IPS-11a (cell line): ENCODE data around the gene SV2C.
"Not testable (repeated sequence)": the region's sequence is repeated elsewhere in the genome, so short reads cannot be mapped to it uniquely, and the experiment has no call there.

ENCODE experiments used
- H3K4me3 ChIP-seq: one replicate; pipeline ENCODE4 v1.5.1; 2013; ENCODE audit warnings: low read depth, low read length, control low read depth

Gene SV2C

GRCh38 chr5:76334574-76334973 lies 251.4 kb downstream of the SV2C start:
- no peak overlapping the region for H3K4me3 ChIP-seq

GRCh38 chr5:76335451-76335850 lies 252.3 kb downstream of the SV2C start:
- not testable (repeated sequence) for H3K4me3 ChIP-seq

GRCh38 chr5:76336253-76336809 lies 253.1 kb downstream of the SV2C start:
- H3K4me3 ChIP-seq: not testable (repeated sequence)

DNA sequence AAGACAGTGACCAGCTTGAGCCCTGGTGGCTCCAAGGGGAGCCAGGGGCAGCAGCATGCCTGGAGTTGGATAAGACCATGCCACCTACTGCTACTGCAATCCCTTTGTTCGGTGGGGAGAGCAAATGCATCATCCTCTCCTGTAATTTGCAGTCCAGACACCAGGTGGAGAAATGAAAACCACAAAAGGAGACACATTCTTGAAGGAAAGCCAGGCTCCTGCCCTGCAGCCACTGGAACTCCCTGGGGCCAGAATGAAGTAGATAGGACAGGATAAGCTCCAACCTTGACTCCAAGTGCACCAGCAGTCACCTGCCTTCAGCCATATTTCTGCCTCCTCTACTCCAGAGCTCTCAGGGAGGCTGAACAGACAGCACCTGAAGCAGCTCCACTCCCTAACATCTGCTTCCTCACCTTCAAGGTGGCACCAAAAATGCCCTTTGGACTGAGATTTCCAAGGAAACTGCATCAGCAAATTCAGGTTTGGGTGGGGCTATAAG lies 254.8 kb downstream of the SV2C start:
- H3K4me3 ChIP-seq: no peak overlapping the region

DNA sequence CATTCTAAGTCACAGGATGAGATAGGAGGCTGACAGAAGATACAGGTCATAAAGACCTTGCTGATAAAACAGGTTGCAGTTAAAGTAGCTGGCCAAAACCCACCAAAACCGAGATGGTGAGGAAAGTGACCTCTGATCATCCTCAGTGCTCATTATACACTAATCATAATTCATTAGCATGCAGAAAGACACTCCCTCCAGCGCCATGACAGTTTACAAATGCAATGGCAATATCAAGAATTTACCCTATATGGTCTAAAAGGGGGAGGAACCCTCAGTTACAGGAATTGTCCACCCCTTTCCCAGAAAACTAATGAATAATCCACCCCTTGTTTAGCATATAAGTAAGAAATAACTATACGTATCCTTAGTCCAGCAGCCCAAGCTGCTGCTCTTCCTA lies 256.7 kb downstream of the SV2C start:
- H3K4me3 ChIP-seq: no peak overlapping the region

- no peak overlapping the region for H3K4me3 ChIP-seq
These were observed 258.6 kb downstream of the SV2C start for GRCh38 chr5:76341651-76342334.

DNA sequence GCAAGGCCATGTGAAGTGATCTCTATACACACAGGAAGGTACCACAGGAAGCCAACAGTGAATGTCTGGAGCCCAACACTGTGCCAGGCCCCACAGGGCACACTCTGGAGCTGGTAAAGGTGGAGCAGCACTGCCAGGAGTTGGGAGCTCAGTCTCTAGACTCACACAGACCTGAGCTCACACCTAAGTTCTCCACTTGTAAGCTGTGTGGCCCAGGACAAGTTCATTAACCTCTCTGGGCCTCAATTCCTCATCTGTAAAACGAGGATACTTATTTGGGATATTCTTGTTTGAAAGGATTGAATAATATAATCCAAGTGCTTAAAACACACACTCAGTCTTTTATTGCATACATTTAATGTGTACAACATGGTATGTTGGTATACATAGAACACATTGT lies 259.3 kb downstream of the SV2C start:
- H3K4me3 ChIP-seq: no peak overlapping the region

DNA sequence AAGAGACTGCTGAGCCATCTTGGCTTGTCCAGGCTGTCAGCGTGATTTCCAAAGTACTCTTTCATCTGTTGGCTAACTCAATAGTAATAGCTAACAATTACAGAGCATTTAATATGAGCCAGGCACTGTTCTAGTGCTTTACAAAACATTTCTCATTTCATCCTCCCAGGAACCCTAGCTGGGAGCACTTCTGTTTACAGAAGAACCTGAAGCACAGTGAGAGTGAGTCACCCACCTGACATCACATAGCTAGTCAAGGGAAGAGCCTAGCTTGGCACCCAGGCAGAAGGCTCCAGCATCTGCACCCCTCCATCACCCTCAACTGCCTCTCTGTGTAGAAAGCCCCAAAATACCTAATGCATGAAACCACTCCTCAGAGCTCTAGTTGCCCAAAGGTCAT lies 262.4 kb downstream of the SV2C start:
- H3K4me3 ChIP-seq: no peak overlapping the region

- H3K4me3 ChIP-seq: no peak overlapping the region
These were observed 268.0 kb downstream of the SV2C start for GRCh38 chr5:76351176-76351575.

DNA sequence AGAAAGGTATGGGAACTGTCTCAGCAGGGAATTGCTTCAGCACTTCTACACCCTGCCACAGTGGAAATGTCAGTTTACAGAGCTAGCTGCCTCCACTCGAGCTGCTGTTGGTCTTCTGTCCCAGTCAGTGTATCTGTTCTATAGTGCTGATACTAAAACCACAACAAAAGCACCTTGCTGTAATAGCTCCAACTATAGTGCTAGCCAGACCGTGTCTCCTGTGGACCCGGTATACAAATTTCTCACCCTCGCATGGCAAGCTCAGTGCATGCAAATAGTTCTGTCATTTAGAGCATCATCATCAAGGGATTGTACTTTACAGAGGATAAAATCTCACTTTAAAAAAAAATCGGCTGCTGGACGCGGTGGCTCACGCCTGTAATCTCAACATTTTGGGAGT lies 268.4 kb downstream of the SV2C start:
- H3K4me3 ChIP-seq: no peak overlapping the region

DNA sequence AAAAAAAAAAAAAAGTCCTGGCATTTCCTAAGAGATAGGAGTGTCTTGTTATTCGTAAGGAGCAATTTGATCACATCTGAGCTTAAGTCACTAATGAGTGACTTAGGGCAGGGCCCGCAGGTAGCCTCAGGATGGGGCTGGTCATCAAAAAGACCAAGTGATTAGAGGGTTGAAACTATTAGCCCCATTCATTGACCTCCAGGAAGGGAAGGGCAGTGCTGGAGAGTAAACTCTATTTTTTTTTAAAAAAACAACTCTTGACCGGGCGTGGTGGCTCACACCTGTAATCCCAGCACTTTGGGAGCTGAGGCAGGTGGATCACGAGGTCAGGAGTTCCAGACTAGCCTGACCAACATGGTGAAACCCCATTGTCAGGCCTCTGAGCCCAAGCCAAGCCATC lies 273.7 kb downstream of the SV2C start:
- no peak overlapping the region for H3K4me3 ChIP-seq

- no peak overlapping the region for H3K4me3 ChIP-seq
These were observed 280.4 kb downstream of the SV2C start for GRCh38 chr5:76363352-76364225.

- H3K4me3 ChIP-seq: no peak overlapping the region
These were observed 281.0 kb downstream of the SV2C start for GRCh38 chr5:76364226-76364589.

GRCh38 chr5:76365561-76365960 lies 282.4 kb downstream of the SV2C start:
- no peak overlapping the region for H3K4me3 ChIP-seq

- H3K4me3 ChIP-seq: no peak overlapping the region
These were observed 283.4 kb downstream of the SV2C start for GRCh38 chr5:76366596-76366995.

DNA sequence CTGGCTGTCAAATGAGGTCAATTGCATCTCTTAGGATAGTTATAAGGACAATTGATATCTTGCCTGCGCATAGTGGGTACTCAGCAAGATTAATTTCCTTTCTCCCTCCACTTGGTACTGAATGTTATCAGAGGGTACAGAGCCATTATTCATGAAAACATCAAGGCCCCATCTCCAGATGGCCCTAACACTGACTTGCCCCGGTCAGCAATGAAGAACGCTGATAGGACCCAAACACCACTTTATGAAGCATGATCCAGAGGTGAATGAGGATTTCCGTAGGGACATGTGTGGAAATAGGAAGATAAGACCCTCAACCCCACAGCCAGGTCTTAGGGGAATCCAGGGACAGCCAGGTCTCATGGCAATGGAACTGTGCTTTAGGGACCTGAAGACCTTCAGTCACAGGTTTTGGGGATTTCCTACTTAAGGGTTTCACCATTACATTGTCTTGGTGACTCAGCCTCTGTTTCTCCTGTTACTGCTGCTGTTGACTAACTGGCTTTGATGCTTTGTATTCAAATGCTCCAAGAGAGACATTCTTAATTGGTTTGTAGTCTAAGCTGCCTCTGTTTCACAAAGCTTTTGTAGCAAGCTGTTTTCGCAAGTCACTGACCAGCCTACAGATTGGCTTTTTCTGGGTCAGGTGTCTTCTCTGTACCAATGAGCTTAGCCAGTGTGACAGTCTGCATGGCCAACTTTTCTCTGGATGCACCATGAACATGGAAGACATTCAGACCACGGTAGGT lies 284.6 kb downstream of the SV2C start:
- no peak overlapping the region for H3K4me3 ChIP-seq

DNA sequence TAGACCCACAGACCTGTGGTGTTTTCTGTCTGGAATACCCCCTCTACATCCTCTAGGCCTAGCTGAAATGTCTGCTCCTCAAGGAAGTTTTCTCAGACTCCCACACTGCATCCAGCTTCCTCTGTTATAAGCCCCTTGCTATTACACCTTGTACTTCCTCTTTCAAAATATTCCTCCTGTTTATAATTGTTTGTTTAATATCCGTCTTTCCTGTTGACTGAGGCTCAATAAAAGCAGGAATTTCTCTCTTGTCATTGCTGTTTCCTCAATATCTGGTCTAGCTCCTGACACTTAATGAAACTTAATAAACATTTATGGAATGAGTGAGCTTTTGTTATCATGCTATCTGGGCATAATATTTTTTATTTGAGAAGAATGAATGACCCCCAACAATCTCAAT lies 285.8 kb downstream of the SV2C start:
- no peak overlapping the region for H3K4me3 ChIP-seq

DNA sequence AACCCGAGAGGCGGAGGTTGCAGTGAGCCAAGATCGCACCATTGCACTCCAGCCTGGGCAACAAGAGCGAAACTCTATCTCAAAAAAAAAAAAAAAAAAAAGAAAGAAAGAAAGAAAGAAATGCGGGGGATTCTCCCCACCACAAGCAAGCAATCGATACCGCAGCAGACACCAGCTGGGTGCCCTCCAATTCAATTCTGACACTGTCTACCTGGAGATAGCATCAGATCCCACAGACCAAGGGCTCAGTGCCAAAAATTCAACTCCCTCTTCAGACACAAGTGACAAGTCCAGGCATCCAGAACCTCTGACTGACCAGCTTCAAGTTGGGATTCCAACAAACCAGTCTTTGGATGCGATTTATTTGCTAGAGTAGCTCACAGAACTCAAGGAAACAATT lies 286.5 kb downstream of the SV2C start:
- not testable (repeated sequence) for H3K4me3 ChIP-seq

DNA sequence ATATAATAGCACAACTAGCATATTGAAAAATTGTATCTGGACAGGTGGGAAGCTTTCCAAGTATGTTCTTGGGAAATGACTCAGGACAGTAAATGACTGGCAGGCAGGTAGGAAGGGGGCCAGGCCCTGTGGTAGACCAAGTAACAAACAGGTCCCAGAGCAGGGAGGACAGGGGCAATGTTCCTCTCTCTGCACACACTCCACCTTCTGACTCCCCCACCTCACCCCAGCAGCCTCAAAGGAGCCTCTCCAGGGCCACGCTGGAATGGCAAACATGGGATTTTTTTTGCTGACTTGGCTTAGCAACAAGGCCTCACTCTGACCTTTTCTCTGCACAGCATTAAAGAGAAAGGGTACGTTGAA lies 288.8 kb downstream of the SV2C start:
- H3K4me3 ChIP-seq: no peak overlapping the region

DNA sequence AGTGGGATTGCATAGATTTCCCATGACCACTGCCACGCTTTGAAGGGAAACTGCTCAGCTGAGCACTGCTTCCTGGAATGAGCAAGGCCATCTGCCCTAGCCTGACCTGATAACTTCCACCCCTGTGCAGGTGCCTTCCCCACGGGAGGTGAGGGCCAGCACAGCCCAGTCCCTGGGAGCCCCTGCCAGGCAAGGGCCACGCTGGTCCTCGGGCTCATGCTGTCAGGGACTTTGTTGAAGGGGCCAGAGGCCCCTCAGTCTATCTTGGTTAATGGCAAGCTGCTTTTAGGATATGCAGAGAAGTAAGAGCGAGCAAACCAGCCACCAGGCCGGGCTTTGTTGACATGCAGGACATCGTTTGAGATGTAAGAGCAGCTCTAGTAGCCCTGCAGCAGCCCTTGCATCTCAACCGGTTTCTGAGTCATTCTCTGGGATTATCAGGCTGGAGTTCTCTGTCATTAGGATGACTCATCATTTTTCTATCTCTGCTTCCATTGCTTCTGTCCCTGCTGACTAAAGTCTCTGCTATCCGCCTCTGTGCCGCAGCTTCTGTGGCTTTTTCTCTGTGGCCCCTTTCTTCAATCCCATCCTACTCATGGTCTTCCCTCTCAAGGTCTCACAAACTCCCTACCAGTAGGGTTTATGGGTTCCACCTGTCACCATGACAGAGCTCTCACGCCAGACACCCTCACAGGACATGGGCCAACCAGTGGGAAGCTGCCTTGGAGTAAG lies 289.3 kb downstream of the SV2C start:
- H3K4me3 ChIP-seq: no peak overlapping the region
